ENCODE measurements around the gene RASAL3. TPM values are rescaled to one million over a fixed set of nuclear protein-coding genes. Genes with fewer than 3 reads are reported as not detected.

Gene RASAL3
- total and polyA plus RNA-seq, 7 donors: 0.21 to 2.0 (median 0.47) TPM

DNA sequence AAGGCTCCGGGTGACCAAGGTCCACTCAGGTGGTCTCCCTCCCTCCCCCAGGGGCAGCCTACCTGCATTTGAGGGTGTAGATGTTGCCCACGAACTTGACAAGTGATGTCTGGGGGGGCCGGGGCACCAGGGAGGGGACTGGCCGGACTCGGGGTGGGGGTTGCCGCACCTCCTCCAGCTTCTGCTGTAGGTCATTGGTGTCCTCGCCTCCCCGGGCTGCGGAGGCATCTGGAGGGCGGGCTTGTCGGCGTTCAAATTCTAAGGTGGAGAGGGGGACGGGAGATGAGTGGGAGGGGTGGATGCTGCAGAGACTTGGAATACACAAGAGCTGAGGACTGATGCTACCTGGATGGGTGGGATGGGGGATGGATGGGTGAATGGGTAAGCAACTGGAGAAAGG lies 40.2 kb downstream of the RASAL3 start:
- Histone ChIP-seq H3K9me3 (peaks cover 4% of the 10 kb centered on the region), H3K27ac (no peak overlapping the region), H3K4me3 (no peak overlapping the region), H3K36me3 (ENCODE audit: insufficient read depth in 1 of 2, low read depth in 1 of 2) (peaks cover 9 to 66% of the 10 kb centered on the region in 2 donors), H3K4me1 (peaks cover 24% of the 10 kb centered on the region), H3K27me3 (ENCODE audit: insufficient read depth in 3 of 3, low read length in 2 of 3) (no peaks in the 10 kb centered on the region)
- intact Hi-C loops (cut with DNase I): no loop called here
- TF ChIP-seq, protein P1, sequence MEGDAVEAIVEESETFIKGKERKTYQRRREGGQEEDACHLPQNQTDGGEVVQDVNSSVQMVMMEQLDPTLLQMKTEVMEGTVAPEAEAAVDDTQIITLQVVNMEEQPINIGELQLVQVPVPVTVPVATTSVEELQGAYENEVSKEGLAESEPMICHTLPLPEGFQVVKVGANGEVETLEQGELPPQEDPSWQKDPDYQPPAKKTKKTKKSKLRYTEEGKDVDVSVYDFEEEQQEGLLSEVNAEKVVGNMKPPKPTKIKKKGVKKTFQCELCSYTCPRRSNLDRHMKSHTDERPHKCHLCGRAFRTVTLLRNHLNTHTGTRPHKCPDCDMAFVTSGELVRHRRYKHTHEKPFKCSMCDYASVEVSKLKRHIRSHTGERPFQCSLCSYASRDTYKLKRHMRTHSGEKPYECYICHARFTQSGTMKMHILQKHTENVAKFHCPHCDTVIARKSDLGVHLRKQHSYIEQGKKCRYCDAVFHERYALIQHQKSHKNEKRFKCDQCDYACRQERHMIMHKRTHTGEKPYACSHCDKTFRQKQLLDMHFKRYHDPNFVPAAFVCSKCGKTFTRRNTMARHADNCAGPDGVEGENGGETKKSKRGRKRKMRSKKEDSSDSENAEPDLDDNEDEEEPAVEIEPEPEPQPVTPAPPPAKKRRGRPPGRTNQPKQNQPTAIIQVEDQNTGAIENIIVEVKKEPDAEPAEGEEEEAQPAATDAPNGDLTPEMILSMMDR (IDR thresholded peaks at IDR 0.05): no peak
- ATAC-seq (no peak), DNase-seq (peak in 1 of 2 donors; percentile 48)
- 95 to 97% (median 96%) methylated on average over 13 of the region's 13 CpGs for WGBS, 3 donors

GRCh38 chr19:15423130-15423529 lies 41.2 kb downstream of the RASAL3 start:
- Histone ChIP-seq H3K9me3 (peaks cover 4% of the 10 kb centered on the region), H3K27ac (no peak overlapping the region), H3K36me3 (ENCODE audit: insufficient read depth in 1 of 2, low read depth in 1 of 2) (peaks cover 9 to 56% of the 10 kb centered on the region in 2 donors), H3K27me3 (ENCODE audit: insufficient read depth in 3 of 3, low read length in 2 of 3) (no peaks in the 10 kb centered on the region), H3K4me3 (no peak overlapping the region), H3K4me1 (peaks cover 24% of the 10 kb centered on the region)
- intact Hi-C loops (cut with DNase I): no loop called here
- TF ChIP-seq, protein P1 (IDR thresholded peaks at IDR 0.05): no peak
- ATAC-seq: no peak
- peak in 1 of 2 donors; percentile 26 for DNase-seq
- WGBS, 3 donors: 97 to 100% (median 99%) methylated on average over 6 of the region's 6 CpGs

GRCh38 chr19:15422296-15423075 lies 41.9 kb downstream of the RASAL3 start:
- peaks cover 4% of the 10 kb centered on the region for H3K9me3 ChIP-seq
- ATAC-seq (no peak), DNase-seq (peak in 1 of 2 donors; percentile 49)
- 79 to 80% (median 80%) methylated on average over 22 of the region's 22 CpGs for WGBS, 3 donors
- intact Hi-C loops (cut with DNase I): no loop called here
- no peaks in the 10 kb centered on the region for H3K27me3 ChIP-seq (ENCODE audit: insufficient read depth in 3 of 3, low read length in 2 of 3)
- peaks cover 24% of the 10 kb centered on the region for H3K4me1 ChIP-seq
- H3K36me3 ChIP-seq (ENCODE audit: insufficient read depth in 1 of 2, low read depth in 1 of 2): peaks cover 9 to 49% of the 10 kb centered on the region in 2 donors
- H3K27ac ChIP-seq: peak overlapping the region; percentile 75
- TF ChIP-seq, protein P1 (IDR thresholded peaks at IDR 0.05): no peak
- H3K4me3 ChIP-seq: no peak overlapping the region

DNA sequence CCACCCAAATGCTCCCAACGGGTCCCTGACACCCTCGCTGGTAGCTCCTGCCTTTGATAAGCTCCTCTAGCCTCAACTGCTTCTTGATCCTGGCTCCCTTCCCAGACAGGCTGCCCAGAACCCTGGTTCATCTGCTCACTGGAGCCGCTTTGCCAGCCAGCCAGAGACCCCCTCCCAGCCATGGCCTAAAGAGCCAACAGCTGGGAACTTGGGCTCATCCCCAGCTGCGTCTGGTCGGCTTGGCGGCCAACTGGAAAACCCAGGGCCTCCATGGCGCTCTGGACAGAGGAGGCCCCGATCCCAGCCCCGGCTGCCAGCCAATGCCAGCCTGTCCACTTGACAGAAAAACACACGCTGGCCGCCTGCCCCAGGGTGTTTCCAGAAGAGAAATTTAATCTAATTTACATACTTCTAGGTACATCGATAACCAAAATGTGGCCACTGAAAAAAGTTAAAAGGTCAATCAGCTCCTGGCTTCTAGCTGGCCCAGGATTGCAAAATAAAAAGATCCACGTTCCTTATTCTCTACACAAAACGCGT lies 42.6 kb downstream of the RASAL3 start:
- DNase-seq (peak; percentile 50 to 72), ATAC-seq (no peak)
- Histone ChIP-seq H3K36me3 (ENCODE audit: insufficient read depth in 1 of 2, low read depth in 1 of 2) (peaks cover 8 to 42% of the 10 kb centered on the region in 2 donors), H3K9me3 (peaks cover 4% of the 10 kb centered on the region), H3K4me1 (peaks cover 31% of the 10 kb centered on the region), H3K27me3 (ENCODE audit: insufficient read depth in 3 of 3, low read length in 2 of 3) (no peaks in the 10 kb centered on the region), H3K27ac (peak overlapping the region; percentile 75), H3K4me3 (no peak overlapping the region)
- intact Hi-C loops (cut with DNase I): no loop called here
- TF ChIP-seq, protein P1 (IDR thresholded peaks at IDR 0.05): no peak
- WGBS, 3 donors: 25 to 40% (median 29%) methylated on average over 15 of the region's 15 CpGs
